AG09319 (cell line): Measurements from ENCODE around the gene GABBR2.

Source experiments
- DNase-seq: peaks from one replicate; pipeline ENCODE4 v3.0.0-alpha.2; 2010; ENCODE audit warnings: low read depth; ENCODE audit errors: extremely low read depth
- CTCF ChIP-seq: IDR thresholded peaks from 2 replicates; pipeline ENCODE4 v1.5.1; 2011; ENCODE audit warnings: low read depth, mild to moderate bottlenecking, inconsistent platforms, low read length, moderate library complexity

Gene GABBR2

GRCh38 chr9:98263080-98263479 lies 445.7 kb downstream of the GABBR2 start:
- no peak for DNase-seq
- no peak for TF ChIP-seq CTCF

GRCh38 chr9:98262056-98262455 lies 446.7 kb downstream of the GABBR2 start:
- DNase-seq, result no peak

GRCh38 chr9:98260635-98261034 lies 448.1 kb downstream of the GABBR2 start:
- DNase-seq, result no peak
- TF ChIP-seq CTCF, result no peak

More at GRCh38 chr9:98262056-98262455, 446.7 kb downstream of the GABBR2 start:
- no peak for TF ChIP-seq CTCF

GRCh38 chr9:98259791-98260190 lies 448.9 kb downstream of the GABBR2 start:
- TF ChIP-seq CTCF, result no peak
- DNase-seq, result no peak

- DNase-seq, result no peak
- no peak for TF ChIP-seq CTCF
Observed at GRCh38 chr9:98256756-98257155, 452.0 kb downstream of the GABBR2 start.

GRCh38 chr9:98255578-98256296 lies 453.0 kb downstream of the GABBR2 start, which contains the start of gene TBC1D2:
Gene TBC1D2 (minus strand): TSS chr9:98255649. CDS start chr9:98255541, 108 bp downstream.
- DNase-seq, result peak; percentile 82
- peak; percentile 17 for TF ChIP-seq CTCF

GRCh38 chr9:98255061-98255577 lies 453.6 kb downstream of the GABBR2 start:
- TF ChIP-seq CTCF, result no peak; the same call in 1 of the 2 replicates
- no peak for DNase-seq
